ENCODE data around the gene XAGE3. TPM values are rescaled to one million over a fixed set of nuclear protein-coding genes. Genes with fewer than 3 reads are reported as not detected.
"Not testable (repeated sequence)": the region's sequence is repeated elsewhere in the genome, so short reads cannot be mapped to it uniquely, and the experiment has no call there.

Gene XAGE3
- total RNA-seq, 1 experiment from 2014 or later, result not detected

DNA sequence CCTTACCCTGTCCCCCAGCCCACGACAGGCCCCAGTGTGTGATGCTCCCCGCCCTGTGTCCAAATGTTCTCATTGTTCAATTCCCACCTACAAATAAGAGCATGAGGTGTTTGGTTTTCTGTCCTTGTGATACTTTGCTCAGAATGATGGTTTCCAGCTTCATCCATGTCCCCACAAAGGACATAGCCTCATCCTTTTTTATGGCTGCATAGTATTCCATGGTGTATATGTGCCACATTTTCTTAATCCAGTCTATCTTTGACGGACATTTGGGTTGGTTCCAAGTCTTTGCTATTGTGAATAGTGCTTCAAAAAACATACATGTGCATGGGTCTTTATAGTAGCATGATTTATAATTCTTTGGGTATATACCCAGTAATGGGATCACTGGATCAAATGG lies 24.3 kb downstream of the XAGE3 start:
- not testable (repeated sequence) for DNase-seq (ENCODE audit: low spot score)

- DNase-seq (ENCODE audit: low spot score), result no peak
These were observed 28.7 kb downstream of the XAGE3 start for GRCh38 chrX:52839137-52839536.

- DNase-seq (ENCODE audit: low spot score), result no peak
These were observed 37.3 kb downstream of the XAGE3 start for GRCh38 chrX:52830551-52830950.

- DNase-seq (ENCODE audit: low spot score), result no peak
These were observed 43.3 kb downstream of the XAGE3 start for GRCh38 chrX:52824608-52825007.

- no peak for DNase-seq (ENCODE audit: low spot score)
These were observed 46.7 kb downstream of the XAGE3 start for GRCh38 chrX:52821079-52821760.

GRCh38 chrX:52819788-52820187 lies 48.1 kb downstream of the XAGE3 start:
- no peak for DNase-seq (ENCODE audit: low spot score)

Other genes starting within 250 kb of the XAGE3 start
- gene SSX7, start 213.2 kb downstream of the XAGE3 start, total RNA-seq (2014; rRNA removed; shearing (Covaris generic)), result not detected in 2 replicates
- not detected in 2 replicates for gene SSX2, start 160.9 kb downstream of the XAGE3 start, total RNA-seq (2014; rRNA removed; shearing (Covaris generic))
- gene SSX2B, start 116.8 kb downstream of the XAGE3 start, total RNA-seq (2014; rRNA removed; shearing (Covaris generic)), result not detected in 2 replicates
- not detected in 2 replicates for gene SPANXN5, start 70.7 kb downstream of the XAGE3 start, total RNA-seq (2014; rRNA removed; shearing (Covaris generic))
- gene XAGE5, start 56.8 kb downstream of the XAGE3 start, total RNA-seq (2014; rRNA removed; shearing (Covaris generic)), result not detected in 2 replicates
- gene FAM156B, start 29.2 kb upstream of the XAGE3 start, total RNA-seq (2014; rRNA removed; shearing (Covaris generic)), result 6.2 and 19.3 TPM in 2 replicates
- gene FAM156A, start 90.4 kb upstream of the XAGE3 start, total RNA-seq (2014; rRNA removed; shearing (Covaris generic)), result 18.9 and 23.0 TPM in 2 replicates
- 0.47 and 0.72 TPM in 2 replicates for gene GPR173, start 180.7 kb upstream of the XAGE3 start, total RNA-seq (2014; rRNA removed; shearing (Covaris generic))
- gene TSPYL2, start 214.3 kb upstream of the XAGE3 start, total RNA-seq (2014; rRNA removed; shearing (Covaris generic)), result 8.5 and 9.4 TPM in 2 replicates
- 4.4 and 6.0 TPM in 2 replicates for gene KANTR, start 226.1 kb upstream of the XAGE3 start, total RNA-seq (2014; rRNA removed; shearing (Covaris generic))

Data from A172 (cell line).